GM19025 (cell line): ENCODE measurements around the gene KCNMA1.

ENCODE experiments used
- ATAC-seq: cut with Tn5 transposase; IDR thresholded peaks from one replicate; pipeline ENCODE4 v1.9.1; 2021; ENCODE audit warnings: mild to moderate bottlenecking, low read depth, moderate library complexity; ENCODE audit not compliant: unreplicated experiment

Gene KCNMA1

DNA sequence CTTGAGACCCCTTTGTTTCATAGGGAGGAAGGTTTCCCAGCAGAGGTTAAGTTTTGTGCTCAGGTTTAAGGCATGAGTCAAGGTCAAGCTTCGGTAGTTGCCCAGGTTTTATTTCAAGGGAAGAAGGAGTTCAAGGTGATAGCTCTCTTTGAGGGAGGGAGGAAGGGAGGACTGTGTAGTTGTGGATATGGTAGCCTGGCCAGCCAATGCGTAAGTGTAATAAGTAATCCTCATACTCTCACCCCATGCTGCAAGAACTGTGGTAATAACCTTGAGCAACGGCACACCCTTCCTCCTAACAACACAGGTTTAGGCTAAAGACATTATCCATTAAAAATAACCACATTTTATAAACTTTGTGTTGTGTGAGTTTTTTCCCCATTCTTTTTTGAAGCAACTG, 478.9 kb downstream of the KCNMA1 start:
- ATAC-seq: no peak

DNA sequence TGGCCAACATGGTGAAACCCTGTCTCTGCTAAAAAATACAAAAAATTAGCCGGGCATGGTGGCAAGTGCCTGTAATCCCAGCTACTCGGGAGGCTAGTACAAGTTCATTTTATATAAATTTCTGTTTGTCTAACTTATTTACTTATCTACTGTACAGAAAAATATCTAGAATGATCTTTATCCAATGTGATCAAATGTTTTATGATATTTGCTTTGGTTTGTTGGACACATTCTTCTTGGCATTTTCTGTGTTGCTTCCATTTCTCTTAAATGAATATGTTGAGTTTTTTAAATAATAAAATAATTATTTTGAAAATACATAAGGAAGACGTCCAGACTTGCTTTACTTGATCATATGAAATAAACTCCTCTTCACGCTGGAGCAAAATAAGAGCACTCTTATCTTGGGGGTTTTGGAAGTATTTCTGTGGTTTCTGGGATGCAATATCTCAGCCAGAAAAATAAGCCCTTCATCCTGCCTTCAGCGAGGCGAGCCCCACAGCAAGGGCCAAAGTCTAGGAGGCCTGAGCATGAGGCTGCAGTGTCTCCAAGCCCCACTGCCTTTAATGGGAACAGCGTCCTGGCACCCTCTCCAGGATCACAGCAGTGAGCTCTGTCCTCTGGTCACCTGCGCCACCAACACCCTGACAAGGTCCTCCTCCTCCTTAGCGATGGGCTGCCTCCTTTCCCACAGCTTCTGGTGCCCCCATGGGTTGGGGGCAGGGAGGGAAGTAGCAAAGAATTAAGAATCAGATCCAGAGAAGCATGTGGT, 480.2 kb downstream of the KCNMA1 start:
- no peak for ATAC-seq

DNA sequence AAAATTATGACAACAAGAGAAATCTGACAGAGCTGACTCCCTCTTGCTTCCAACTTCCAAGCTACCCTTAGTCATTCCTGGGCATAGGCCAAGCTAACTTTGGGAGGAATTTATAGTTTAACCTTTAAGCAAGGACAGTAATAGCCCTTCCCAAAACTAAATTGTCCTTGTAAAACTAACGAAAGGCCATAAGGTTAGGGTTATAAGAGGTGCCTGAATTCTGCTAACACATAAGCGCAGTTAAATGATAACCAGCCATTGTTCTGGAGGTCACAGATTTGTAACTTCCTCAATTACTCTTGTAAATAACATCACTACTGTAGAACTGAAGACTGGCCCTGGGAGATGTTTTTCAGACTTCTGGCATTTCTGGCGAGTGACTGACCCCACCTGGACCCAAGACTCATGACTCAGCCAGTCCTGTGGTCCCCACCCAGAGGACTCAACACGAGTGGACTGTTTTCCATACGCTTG, 481.2 kb downstream of the KCNMA1 start:
- ATAC-seq: no peak

DNA sequence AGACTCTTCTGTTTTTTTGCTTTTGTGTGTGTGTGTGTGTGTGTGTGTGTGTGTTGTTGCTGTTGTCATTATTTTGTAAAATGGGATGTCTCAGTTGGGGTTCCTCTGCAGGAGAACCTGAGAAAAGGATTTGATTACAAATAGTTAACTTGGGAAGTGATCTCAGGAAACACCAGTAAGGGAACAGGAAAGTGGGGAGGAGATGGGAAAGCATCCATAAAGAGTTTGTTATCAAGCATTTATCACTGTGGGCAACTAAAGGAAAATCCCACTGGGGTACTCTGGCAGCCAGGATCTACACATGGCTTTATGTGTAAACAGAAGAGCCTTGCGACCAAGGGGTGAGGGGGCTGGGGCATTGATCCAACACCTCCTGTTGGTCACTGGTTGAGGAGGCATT, 485.4 kb downstream of the KCNMA1 start:
- ATAC-seq: no peak

DNA sequence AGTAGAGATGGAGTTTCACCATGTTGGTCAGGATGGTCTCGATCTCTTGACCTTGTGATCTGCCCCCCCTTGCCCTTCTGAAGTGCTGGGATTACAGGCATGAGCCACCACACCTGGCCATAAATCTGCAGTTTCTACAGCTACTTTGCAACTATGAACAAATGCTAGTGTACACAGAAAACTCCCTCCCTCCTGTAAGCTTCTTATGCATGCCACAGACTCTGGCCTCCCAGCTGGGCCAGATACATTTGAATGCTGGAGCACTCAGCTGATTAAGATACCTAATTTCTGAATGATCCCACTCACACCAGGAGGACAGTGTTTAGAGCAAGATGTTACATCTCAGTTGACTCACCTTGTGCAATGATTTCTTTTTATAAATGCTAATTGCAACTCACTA, 486.2 kb downstream of the KCNMA1 start:
- no peak for ATAC-seq

DNA sequence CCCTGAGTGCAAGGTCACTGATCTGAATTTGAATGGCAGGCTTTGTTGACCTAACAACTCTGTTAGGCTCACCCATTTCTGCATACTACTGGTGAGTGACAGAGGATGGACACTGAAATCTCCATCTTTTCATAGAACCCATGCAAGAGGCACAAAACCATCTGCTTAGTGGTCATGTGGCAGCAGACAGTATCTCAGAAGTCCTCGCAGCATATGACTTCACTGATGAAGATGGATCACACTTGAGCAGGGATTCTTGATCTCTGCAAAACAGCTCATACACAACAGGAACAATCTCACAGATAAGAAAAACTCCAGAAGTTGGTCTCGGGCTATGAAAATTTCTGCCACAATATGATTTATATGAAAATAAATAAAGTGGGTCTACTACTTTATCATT, 487.9 kb downstream of the KCNMA1 start:
- ATAC-seq: no peak

DNA sequence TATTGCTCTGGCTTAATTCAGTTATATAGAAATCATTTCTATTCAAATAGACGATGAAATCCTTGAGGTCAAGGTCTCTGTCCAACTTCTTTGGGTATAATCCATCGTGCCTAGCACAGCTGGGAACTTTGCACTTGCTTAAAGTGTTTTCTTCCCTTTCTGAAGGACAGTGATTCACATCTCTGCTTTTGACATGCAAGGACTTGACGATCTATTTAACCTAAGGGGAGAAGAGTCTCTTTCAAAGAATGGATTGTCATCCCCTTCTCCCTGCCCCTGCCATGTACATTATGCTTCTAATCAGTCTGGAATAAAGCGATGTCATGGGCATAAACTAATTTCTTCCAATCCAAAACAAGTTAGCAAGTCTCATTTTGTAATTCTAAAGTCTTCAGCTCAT, 488.6 kb downstream of the KCNMA1 start:
- ATAC-seq: no peak

DNA sequence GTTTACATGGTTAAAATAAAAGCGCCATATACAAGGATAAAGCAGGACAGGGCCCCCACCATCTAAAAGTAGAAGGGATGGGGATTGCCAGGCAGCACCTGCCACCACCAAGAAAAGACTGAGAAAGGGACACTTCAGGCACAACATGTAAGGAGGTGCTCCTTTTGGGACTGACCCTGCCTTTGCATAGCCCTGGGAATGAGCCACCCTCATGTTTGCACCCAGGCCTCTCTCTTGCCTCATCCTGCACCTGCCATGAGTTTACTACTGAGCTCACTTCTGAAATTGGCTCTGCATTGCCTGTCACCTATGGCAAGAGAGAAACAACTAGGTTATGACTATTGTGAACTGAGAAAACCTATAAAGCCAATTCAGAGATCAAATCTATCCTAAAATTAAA, 489.7 kb downstream of the KCNMA1 start:
- ATAC-seq: no peak

DNA sequence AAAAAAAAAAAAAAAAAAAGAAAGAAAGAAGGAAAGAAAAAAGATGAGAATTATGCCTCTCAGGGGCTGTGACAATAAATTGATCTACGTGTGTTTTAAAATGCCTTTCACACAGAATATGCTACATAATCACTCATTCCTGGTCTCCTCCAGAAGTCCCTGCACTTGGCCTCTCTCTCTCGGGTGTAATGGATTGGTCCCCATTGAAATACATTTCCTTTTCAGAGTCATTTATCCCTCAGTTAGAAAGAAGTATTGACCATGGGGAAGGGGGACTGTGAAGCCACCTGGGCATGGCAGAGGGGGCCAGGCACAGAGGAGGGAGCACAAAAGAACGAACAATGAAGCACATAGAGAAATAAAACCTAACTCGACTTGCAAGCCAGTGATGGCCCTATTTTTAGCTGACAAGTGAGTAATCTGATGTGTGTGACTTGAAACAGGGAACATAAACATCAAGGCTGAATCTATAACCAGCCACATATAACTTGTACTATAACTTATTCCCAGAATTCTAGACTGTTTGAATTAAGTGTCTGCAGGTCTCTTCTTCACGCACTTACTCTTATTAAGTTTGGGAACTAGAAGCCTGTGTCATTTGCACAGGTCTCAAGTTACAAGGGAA, 490.8 kb downstream of the KCNMA1 start:
- ATAC-seq: no peak

DNA sequence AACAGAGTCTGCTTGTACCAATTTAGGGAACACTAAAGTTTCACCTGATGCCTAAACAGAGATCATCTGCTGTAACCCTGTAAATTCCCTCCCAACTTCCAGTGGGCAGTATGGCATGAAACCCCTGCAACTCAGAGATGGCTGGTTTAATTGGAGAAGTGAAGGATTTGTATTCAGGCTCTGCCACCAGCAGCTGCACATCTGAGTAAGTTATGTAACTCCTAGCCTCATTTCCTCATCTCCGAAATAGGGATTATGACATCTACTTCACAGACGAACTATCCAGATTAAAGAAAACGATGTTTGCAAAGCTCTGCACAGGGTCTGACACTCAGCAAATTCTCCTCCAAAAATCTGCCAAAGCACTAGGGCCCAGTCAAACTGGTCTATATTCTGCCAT, 493.0 kb downstream of the KCNMA1 start:
- no peak for ATAC-seq

DNA sequence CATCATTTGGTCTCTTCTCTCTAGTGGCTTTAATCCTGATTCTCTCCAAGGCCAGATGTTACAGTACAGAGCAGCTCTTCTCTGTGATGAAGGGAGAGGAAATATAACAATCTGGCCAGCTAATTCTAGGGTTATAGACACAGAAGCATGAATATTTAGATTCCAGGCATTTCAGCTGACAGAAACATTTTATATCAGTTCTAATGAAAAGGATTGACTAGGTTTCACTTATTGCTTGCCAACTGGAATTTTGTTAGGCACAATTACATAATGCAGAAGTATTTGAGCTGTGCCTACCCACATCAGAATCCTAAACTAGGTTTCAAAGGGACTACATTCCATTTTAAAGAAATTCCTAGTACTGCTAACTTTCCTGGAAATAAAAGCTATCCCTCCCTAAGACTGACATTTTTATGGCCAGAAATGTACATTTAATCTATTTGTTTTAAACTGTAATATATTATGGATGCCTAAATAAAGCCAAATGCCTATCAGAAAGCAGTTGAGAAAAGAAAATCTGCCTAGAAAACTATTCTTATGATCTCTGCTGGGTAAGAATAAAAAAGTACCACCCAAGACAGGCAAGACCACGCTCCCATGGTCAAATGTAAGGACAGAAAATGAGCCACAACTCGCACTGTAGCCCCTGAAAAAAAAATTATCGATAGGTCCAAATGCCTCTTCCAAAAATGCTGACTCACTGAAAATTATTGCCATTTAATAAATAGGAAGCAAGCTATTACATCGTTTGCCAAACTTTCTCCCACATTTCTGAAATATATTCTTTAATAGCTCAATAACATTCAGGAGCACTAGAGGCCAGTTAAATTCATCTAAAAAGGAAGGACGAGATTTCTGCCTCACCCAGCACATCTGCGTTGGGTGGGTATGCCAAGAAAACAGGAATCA, 498.1 kb downstream of the KCNMA1 start:
- ATAC-seq: no peak

DNA sequence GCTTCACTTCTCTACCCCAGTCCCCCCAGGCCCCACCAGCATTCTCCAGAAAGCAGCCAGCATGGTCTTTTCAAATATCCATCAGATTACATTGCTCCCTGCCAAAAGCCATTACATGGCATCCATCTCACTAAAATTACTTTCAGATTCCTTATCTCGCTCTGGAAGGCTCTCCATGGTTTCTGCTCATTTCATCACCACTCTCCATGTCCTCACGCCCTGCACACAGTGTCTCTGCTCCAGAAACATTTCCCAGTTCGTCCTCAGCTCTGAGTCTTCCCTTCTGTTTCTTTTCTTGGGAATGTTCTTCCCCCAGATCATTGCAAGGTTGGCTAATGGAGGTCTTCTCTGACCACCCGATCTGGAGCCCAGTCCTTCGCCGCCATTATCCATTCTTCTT, 499.1 kb downstream of the KCNMA1 start:
- no peak for ATAC-seq

DNA sequence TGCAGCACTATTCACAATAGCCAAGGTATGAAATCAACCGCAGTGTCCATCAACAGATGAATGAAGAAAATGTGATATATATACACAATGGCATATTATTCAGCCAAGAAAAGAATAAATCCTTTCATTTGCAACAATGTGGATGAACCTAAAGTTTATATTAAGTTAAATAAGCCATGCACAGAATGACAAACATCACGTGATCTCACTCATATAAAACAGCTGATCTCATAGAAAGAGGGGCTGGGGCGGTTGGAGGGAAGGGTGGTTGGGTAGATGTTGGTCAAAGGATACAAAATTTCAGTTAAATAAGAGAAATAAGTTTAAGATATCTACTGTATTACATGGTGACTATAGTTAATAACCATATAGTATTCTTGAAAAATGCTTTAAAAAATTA, 502.1 kb downstream of the KCNMA1 start:
- ATAC-seq: no peak

DNA sequence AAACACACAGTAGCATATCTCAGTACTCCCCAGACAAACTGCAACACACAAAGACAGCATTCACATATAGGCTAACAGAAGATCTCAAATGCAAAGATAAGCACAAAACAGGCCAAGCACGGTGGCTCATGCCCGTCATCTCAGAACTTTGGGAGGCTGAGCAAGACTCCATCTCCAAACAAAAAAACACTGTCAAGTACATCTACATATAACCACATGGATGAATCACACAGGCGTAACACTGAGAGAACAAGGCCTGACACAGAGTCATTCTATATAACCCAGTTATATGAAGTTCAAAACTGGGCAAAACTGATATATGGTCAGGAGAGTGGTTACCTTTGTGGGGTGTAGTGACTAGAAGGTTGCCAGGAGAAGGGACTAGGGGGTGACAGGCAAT, 506.4 kb downstream of the KCNMA1 start:
- no peak for ATAC-seq

DNA sequence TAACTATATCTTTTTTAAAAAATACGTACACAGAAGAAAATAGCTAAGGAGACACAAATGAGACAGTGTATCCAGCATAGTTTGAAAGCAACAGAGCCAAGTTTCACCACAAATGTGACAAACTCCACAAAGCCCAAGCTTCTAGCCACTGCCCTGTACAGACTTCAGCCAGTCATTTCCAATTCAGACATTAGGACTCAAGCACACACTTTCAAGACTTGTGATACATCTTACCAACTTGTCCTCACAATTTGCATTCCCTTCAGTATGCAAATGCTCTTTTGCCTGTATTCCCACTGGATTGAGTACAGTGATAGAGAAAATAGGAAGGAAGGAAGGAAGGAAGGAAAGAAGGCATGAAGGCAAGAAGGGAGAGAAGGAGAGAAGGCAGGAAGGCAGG, 510.4 kb downstream of the KCNMA1 start:
- ATAC-seq: no peak

DNA sequence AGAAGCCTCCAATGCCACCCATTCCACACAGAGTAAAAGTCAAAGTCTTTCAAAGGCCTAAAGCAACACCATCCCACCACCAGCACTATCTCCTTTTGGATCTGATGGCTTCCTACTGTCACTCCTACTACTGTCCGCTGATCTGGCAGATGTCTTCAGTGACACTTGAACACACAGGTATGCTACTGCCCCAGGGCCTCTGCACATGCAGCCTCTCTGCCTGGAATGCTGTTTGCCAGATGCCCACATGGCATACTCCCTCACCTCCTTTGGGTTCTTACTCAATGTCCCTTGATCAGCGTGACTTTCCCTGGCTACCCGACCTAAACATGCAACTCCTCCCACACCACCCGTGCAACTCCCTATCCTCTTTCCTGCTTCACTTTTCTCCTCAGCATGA, 512.4 kb downstream of the KCNMA1 start:
- ATAC-seq: no peak

DNA sequence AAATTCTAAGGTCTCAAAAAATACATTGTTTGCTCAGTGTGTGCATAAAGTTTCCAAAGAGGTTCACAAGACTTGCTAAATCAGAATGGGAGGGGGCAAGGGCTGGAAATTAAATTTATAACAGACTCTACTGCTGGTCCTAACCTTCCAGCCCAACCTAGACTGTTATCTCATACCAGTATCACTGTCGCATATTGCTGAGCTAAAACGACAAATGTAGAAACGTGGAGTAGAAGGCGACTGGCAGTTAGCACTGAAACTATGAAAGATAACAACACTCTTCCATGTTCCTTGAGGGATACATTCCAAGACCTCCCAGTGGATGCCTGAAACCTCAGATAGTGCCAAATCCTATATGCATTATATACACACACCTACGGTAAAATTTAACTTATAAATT, 514.3 kb downstream of the KCNMA1 start:
- ATAC-seq: no peak

DNA sequence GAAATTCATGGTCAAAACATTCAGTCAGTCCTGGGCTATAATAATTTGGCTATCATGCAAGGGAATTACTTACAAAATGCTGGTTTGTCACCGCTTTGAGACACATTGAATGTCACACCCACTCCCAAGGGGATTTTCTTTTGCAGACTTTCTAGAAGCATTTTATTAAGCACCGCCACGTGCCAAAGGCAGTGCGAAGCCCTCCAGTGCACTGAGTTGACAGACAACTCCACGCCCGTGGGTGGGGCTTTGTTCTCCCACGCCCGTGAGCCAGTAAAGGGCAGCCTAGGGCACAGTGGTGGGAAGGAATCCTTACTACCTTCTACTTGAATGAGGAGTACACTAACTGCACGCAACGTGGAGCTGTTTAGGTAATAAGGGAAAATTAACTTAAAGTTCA, 515.8 kb downstream of the KCNMA1 start:
- ATAC-seq: no peak

DNA sequence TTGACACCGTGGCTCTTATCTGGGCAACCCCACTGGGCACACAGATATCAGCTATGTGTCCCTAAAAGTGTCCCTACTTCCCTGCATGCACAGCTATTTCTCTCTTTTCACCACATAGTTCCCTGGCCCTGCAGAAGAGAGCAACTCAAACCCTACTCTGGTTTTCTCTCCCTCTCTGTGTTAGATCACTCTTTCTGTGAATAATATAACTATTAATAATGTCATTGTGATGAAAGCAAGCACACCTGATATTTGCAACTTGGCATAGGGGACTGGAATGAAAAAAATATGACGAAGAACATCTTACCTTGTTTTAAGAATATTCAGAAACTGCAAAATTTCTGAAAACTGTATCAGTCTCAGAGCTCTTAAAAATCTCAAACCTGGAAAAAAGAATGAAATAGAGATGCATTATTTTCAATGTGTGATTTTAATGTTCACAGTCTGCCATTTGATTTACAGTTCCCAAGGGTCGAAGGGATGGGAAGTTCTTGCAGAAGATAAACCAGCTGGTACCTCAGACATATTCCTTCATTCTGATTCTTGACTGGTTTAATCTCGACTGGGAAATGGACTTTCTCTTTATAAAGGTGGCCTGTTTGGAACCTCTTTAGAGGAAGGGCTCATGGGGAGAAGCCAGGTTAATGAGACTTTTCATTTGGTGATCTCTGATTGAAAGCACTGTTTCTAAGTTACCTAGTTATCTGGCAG, 516.8 kb downstream of the KCNMA1 start:
- no peak for ATAC-seq

DNA sequence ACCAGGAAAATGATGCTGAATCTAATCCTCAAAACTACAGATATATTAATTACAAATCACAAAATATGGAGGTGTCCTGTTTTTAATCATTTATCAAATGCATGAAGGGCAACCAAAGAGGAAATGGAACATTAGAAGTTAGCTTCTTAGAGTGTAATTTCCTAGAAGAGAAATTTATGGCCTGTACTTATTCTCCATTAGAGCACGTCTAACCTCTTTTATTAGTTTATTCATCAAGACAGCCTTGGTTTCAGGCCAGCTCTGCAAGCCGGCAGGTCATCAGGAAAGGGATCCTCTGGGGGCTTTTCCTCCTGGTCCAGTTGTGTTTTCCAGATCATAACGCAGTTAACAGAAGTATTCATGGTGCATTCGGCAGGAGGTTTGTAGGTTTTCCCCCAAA, 517.6 kb downstream of the KCNMA1 start:
- no peak for ATAC-seq
